ENCODE measurements around the gene SH3BP5L.
A peak's percentile ranks its signal among the peaks of the same experiment; 100 is the strongest.

Gene SH3BP5L

GRCh38 chr1:248828845-248829244 lies 3.1 kb upstream of the SH3BP5L start:
- Histone ChIP-seq H3K27ac (ENCODE audit: insufficient read depth, low read length, poor library complexity, severe bottlenecking) (no peak overlapping the region), H3K27me3 (replicated peaks; ENCODE audit: control insufficient read depth, insufficient read depth, low read length, poor library complexity, severe bottlenecking) (peaks cover 4% of the 10 kb centered on the region), H3K4me3 (ENCODE audit: insufficient read depth, low read depth, low read length, poor library complexity, severe bottlenecking) (no peak overlapping the region), H3K4me1 (ENCODE audit: control insufficient read depth, insufficient read depth, low read length, poor library complexity, severe bottlenecking) (peaks cover 16% of the 10 kb centered on the region), H3K36me3 (ENCODE audit: control insufficient read depth, insufficient read depth, low read length) (no peaks in the 10 kb centered on the region), H3K9me3 (ENCODE audit: control insufficient read depth, low read length) (no peaks in the 10 kb centered on the region)
- no peak for DNase-seq

- H3K9me3 ChIP-seq (ENCODE audit: control insufficient read depth, low read length): no peaks in the 10 kb centered on the region
- peaks cover 20% of the 10 kb centered on the region for H3K36me3 ChIP-seq (ENCODE audit: control insufficient read depth, insufficient read depth, low read length)
- H3K4me3 ChIP-seq (ENCODE audit: insufficient read depth, low read depth, low read length, poor library complexity, severe bottlenecking): peak overlapping the region; percentile 75
- H3K27ac ChIP-seq (ENCODE audit: insufficient read depth, low read length, poor library complexity, severe bottlenecking): peak overlapping the region; percentile 97
- no peaks in the 10 kb centered on the region for H3K27me3 ChIP-seq (replicated peaks; ENCODE audit: control insufficient read depth, insufficient read depth, low read length, poor library complexity, severe bottlenecking)
- no peak for DNase-seq
- H3K4me1 ChIP-seq (ENCODE audit: control insufficient read depth, insufficient read depth, low read length, poor library complexity, severe bottlenecking): peaks cover 21% of the 10 kb centered on the region
Measured at GRCh38 chr1:248825573-248825908, 174 bp downstream of the SH3BP5L start.

GRCh38 chr1:248825136-248825535 lies 579 bp downstream of the SH3BP5L start:
- H3K4me1 ChIP-seq (ENCODE audit: control insufficient read depth, insufficient read depth, low read length, poor library complexity, severe bottlenecking): peaks cover 21% of the 10 kb centered on the region
- H3K36me3 ChIP-seq (ENCODE audit: control insufficient read depth, insufficient read depth, low read length): peaks cover 23% of the 10 kb centered on the region
- H3K27me3 ChIP-seq (replicated peaks; ENCODE audit: control insufficient read depth, insufficient read depth, low read length, poor library complexity, severe bottlenecking): no peaks in the 10 kb centered on the region
- no peak for DNase-seq
- no peaks in the 10 kb centered on the region for H3K9me3 ChIP-seq (ENCODE audit: control insufficient read depth, low read length)
- H3K4me3 ChIP-seq (ENCODE audit: insufficient read depth, low read depth, low read length, poor library complexity, severe bottlenecking): peak overlapping the region; percentile 75
- peak overlapping the region; percentile 97 for H3K27ac ChIP-seq (ENCODE audit: insufficient read depth, low read length, poor library complexity, severe bottlenecking)

- peaks cover 21% of the 10 kb centered on the region for H3K4me1 ChIP-seq (ENCODE audit: control insufficient read depth, insufficient read depth, low read length, poor library complexity, severe bottlenecking)
- H3K36me3 ChIP-seq (ENCODE audit: control insufficient read depth, insufficient read depth, low read length): peaks cover 26% of the 10 kb centered on the region
- H3K27me3 ChIP-seq (replicated peaks; ENCODE audit: control insufficient read depth, insufficient read depth, low read length, poor library complexity, severe bottlenecking): no peaks in the 10 kb centered on the region
- H3K4me3 ChIP-seq (ENCODE audit: insufficient read depth, low read depth, low read length, poor library complexity, severe bottlenecking): no peak overlapping the region
- H3K9me3 ChIP-seq (ENCODE audit: control insufficient read depth, low read length): no peaks in the 10 kb centered on the region
- no peak overlapping the region for H3K27ac ChIP-seq (ENCODE audit: insufficient read depth, low read length, poor library complexity, severe bottlenecking)
- DNase-seq: no peak
Measured at GRCh38 chr1:248824701-248825100, 1.0 kb downstream of the SH3BP5L start.

- DNase-seq: no peak
- H3K27ac ChIP-seq (ENCODE audit: insufficient read depth, low read length, poor library complexity, severe bottlenecking): no peak overlapping the region
- H3K27me3 ChIP-seq (replicated peaks; ENCODE audit: control insufficient read depth, insufficient read depth, low read length, poor library complexity, severe bottlenecking): no peaks in the 10 kb centered on the region
- peaks cover 25% of the 10 kb centered on the region for H3K4me1 ChIP-seq (ENCODE audit: control insufficient read depth, insufficient read depth, low read length, poor library complexity, severe bottlenecking)
- peaks cover 26% of the 10 kb centered on the region for H3K36me3 ChIP-seq (ENCODE audit: control insufficient read depth, insufficient read depth, low read length)
- H3K4me3 ChIP-seq (ENCODE audit: insufficient read depth, low read depth, low read length, poor library complexity, severe bottlenecking): no peak overlapping the region
- H3K9me3 ChIP-seq (ENCODE audit: control insufficient read depth, low read length): no peaks in the 10 kb centered on the region
Measured at GRCh38 chr1:248824301-248824700, 1.4 kb downstream of the SH3BP5L start.

- DNase-seq: no peak
- peaks cover 26% of the 10 kb centered on the region for H3K36me3 ChIP-seq (ENCODE audit: control insufficient read depth, insufficient read depth, low read length)
- no peak overlapping the region for H3K27ac ChIP-seq (ENCODE audit: insufficient read depth, low read length, poor library complexity, severe bottlenecking)
- no peaks in the 10 kb centered on the region for H3K9me3 ChIP-seq (ENCODE audit: control insufficient read depth, low read length)
- H3K4me3 ChIP-seq (ENCODE audit: insufficient read depth, low read depth, low read length, poor library complexity, severe bottlenecking): no peak overlapping the region
- H3K4me1 ChIP-seq (ENCODE audit: control insufficient read depth, insufficient read depth, low read length, poor library complexity, severe bottlenecking): peaks cover 33% of the 10 kb centered on the region
- no peaks in the 10 kb centered on the region for H3K27me3 ChIP-seq (replicated peaks; ENCODE audit: control insufficient read depth, insufficient read depth, low read length, poor library complexity, severe bottlenecking)
Measured at GRCh38 chr1:248823517-248824001, 2.2 kb downstream of the SH3BP5L start.

GRCh38 chr1:248822148-248823032 lies 3.3 kb downstream of the SH3BP5L start:
- Histone ChIP-seq H3K27me3 (replicated peaks; ENCODE audit: control insufficient read depth, insufficient read depth, low read length, poor library complexity, severe bottlenecking) (no peaks in the 10 kb centered on the region), H3K27ac (ENCODE audit: insufficient read depth, low read length, poor library complexity, severe bottlenecking) (no peak overlapping the region), H3K4me3 (ENCODE audit: insufficient read depth, low read depth, low read length, poor library complexity, severe bottlenecking) (no peak overlapping the region), H3K36me3 (ENCODE audit: control insufficient read depth, insufficient read depth, low read length) (peaks cover 26% of the 10 kb centered on the region), H3K9me3 (ENCODE audit: control insufficient read depth, low read length) (no peaks in the 10 kb centered on the region), H3K4me1 (ENCODE audit: control insufficient read depth, insufficient read depth, low read length, poor library complexity, severe bottlenecking) (peaks cover 36% of the 10 kb centered on the region)
- DNase-seq: no peak

- Histone ChIP-seq H3K27me3 (replicated peaks; ENCODE audit: control insufficient read depth, insufficient read depth, low read length, poor library complexity, severe bottlenecking) (no peaks in the 10 kb centered on the region), H3K36me3 (ENCODE audit: control insufficient read depth, insufficient read depth, low read length) (peaks cover 26% of the 10 kb centered on the region), H3K9me3 (ENCODE audit: control insufficient read depth, low read length) (no peaks in the 10 kb centered on the region), H3K27ac (ENCODE audit: insufficient read depth, low read length, poor library complexity, severe bottlenecking) (no peak overlapping the region), H3K4me3 (ENCODE audit: insufficient read depth, low read depth, low read length, poor library complexity, severe bottlenecking) (no peak overlapping the region), H3K4me1 (ENCODE audit: control insufficient read depth, insufficient read depth, low read length, poor library complexity, severe bottlenecking) (peaks cover 36% of the 10 kb centered on the region)
- no peak for DNase-seq
Measured at GRCh38 chr1:248821641-248822040, 4.1 kb downstream of the SH3BP5L start.

- DNase-seq: no peak
- no peaks in the 10 kb centered on the region for H3K9me3 ChIP-seq (ENCODE audit: control insufficient read depth, low read length)
- H3K4me1 ChIP-seq (ENCODE audit: control insufficient read depth, insufficient read depth, low read length, poor library complexity, severe bottlenecking): peaks cover 41% of the 10 kb centered on the region
- H3K27me3 ChIP-seq (replicated peaks; ENCODE audit: control insufficient read depth, insufficient read depth, low read length, poor library complexity, severe bottlenecking): no peaks in the 10 kb centered on the region
- H3K36me3 ChIP-seq (ENCODE audit: control insufficient read depth, insufficient read depth, low read length): peaks cover 26% of the 10 kb centered on the region
- H3K4me3 ChIP-seq (ENCODE audit: insufficient read depth, low read depth, low read length, poor library complexity, severe bottlenecking): no peak overlapping the region
- no peak overlapping the region for H3K27ac ChIP-seq (ENCODE audit: insufficient read depth, low read length, poor library complexity, severe bottlenecking)
Measured at GRCh38 chr1:248821101-248821500, 4.6 kb downstream of the SH3BP5L start.

GRCh38 chr1:248820041-248820585 lies 5.6 kb downstream of the SH3BP5L start:
- no peaks in the 10 kb centered on the region for H3K9me3 ChIP-seq (ENCODE audit: control insufficient read depth, low read length)
- H3K4me1 ChIP-seq (ENCODE audit: control insufficient read depth, insufficient read depth, low read length, poor library complexity, severe bottlenecking): peaks cover 42% of the 10 kb centered on the region
- no peak overlapping the region for H3K27ac ChIP-seq (ENCODE audit: insufficient read depth, low read length, poor library complexity, severe bottlenecking)
- no peak overlapping the region for H3K4me3 ChIP-seq (ENCODE audit: insufficient read depth, low read depth, low read length, poor library complexity, severe bottlenecking)
- H3K27me3 ChIP-seq (replicated peaks; ENCODE audit: control insufficient read depth, insufficient read depth, low read length, poor library complexity, severe bottlenecking): no peaks in the 10 kb centered on the region
- peaks cover 36% of the 10 kb centered on the region for H3K36me3 ChIP-seq (ENCODE audit: control insufficient read depth, insufficient read depth, low read length)
- DNase-seq: no peak

Measured in effector memory CD4-positive, alpha-beta T cell (primary cell).